Measurements from ENCODE around the gene CLHC1.

DNA sequence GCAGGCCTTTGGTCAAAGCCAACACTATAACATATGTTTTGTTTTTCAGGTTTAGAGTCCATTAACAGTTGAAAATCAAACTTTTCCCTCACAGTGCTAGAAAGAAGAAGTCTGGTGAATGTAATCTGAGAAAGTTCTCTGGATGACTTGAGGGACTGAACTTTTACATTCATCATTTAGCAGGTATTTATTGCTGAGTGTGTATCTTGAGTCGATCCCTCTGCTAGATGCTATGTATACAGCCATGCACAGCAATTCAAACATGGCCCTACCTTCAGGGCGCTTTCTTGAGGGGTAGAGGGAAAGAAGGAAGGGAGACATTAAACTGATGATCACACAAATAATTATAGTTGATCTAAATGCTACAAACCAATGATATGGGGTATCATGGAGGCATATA is 89.6 kb downstream of the CLHC1 start:
- TF ChIP-seq, protein P1, sequence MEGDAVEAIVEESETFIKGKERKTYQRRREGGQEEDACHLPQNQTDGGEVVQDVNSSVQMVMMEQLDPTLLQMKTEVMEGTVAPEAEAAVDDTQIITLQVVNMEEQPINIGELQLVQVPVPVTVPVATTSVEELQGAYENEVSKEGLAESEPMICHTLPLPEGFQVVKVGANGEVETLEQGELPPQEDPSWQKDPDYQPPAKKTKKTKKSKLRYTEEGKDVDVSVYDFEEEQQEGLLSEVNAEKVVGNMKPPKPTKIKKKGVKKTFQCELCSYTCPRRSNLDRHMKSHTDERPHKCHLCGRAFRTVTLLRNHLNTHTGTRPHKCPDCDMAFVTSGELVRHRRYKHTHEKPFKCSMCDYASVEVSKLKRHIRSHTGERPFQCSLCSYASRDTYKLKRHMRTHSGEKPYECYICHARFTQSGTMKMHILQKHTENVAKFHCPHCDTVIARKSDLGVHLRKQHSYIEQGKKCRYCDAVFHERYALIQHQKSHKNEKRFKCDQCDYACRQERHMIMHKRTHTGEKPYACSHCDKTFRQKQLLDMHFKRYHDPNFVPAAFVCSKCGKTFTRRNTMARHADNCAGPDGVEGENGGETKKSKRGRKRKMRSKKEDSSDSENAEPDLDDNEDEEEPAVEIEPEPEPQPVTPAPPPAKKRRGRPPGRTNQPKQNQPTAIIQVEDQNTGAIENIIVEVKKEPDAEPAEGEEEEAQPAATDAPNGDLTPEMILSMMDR (IDR thresholded peaks at IDR 0.05), result no peak
- TF ChIP-seq POLR2A (IDR thresholded peaks at IDR 0.05), result no peak
